Epithelial cell of esophagus (primary cell): Measurements from ENCODE around the gene TRAF2.

Experiments
- DNase-seq: peaks from one replicate; pipeline ENCODE4 v3.0.0; 2010; ENCODE audit warnings: low read depth
- H3K4me3 ChIP-seq: 2 replicates; pipeline ENCODE4 v1.5.1; 2011; ENCODE audit warnings: mild to moderate bottlenecking, low read length, control low read depth
- TF ChIP-seq, protein P1 (sequence below): IDR thresholded peaks from 2 replicates; pipeline ENCODE4 v1.5.1; 2011; ENCODE audit warnings: low read depth, mild to moderate bottlenecking, low read length, control low read depth, inconsistent platforms; ENCODE audit not compliant: insufficient read depth; ENCODE audit errors: missing control alignments

The TRAF2 gene

DNA sequence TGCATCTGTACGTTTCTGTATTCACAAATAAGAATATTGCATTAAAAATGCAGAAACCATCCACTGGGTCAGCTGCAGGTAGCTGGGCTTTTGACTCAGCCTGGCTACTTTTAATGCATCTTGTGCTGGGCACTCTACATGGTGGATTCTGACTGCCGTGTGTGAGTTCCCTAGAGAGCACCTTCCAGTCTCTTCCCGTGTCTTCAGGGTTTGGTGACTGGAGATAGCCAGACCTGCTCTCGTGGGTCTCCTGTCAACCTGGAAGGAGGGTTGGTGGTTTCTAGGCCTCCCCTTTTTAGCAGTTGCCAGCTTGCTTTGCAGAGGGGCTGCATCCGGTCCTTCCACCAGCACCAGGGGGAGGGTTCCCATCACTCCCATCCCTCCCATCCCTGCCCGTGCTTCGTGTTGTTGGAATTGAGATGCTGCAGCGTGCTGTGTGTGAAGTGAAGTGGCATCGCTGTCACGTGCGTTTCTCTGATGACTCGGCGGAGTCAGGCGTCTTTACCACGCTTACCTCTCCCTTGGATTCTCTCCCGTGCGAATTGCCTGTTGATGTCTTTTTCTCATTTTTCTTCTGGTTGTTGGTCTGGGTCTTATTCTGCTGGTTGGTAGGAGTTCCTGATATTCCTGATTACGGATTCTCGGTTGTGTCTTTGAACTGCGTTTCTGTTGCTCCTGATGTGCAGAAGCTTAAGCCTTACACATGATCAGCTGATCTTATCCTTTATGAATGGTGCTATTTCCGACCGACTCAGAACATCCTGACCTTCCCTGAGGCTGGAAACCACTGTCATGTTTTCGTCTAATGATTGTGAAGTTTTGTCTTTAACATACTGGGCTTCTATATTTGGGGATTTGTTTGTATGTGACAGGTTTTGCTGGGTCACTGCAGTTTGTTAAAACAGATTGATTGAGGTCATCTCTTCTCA, 41.3 kb downstream of the TRAF2 start:
- no peak for DNase-seq
- TF ChIP-seq, protein P1, sequence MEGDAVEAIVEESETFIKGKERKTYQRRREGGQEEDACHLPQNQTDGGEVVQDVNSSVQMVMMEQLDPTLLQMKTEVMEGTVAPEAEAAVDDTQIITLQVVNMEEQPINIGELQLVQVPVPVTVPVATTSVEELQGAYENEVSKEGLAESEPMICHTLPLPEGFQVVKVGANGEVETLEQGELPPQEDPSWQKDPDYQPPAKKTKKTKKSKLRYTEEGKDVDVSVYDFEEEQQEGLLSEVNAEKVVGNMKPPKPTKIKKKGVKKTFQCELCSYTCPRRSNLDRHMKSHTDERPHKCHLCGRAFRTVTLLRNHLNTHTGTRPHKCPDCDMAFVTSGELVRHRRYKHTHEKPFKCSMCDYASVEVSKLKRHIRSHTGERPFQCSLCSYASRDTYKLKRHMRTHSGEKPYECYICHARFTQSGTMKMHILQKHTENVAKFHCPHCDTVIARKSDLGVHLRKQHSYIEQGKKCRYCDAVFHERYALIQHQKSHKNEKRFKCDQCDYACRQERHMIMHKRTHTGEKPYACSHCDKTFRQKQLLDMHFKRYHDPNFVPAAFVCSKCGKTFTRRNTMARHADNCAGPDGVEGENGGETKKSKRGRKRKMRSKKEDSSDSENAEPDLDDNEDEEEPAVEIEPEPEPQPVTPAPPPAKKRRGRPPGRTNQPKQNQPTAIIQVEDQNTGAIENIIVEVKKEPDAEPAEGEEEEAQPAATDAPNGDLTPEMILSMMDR = no peak
- H3K4me3 ChIP-seq = no peak overlapping the region

DNA sequence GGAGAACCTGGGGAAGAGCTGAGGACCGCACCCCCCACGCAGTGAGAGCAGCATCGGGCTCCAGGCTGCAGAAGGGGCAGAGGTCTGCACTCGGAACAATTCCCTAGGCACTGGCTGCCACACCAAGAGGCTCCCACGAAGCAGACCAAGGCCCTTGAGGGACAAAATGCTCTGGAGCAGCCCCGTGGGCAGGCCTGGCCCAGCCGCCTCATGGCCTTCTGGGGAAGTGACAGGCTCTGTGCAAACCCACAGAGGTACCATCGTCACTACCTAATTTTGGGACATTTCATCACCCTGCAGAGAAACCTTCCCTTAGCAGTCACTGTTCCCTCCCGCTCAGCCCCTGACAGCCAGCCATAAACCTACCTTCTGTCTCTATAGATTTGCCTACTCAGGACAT, 42.3 kb downstream of the TRAF2 start:
- H3K4me3 ChIP-seq = no peak overlapping the region
- TF ChIP-seq, protein P1 = no peak
- no peak for DNase-seq

DNA sequence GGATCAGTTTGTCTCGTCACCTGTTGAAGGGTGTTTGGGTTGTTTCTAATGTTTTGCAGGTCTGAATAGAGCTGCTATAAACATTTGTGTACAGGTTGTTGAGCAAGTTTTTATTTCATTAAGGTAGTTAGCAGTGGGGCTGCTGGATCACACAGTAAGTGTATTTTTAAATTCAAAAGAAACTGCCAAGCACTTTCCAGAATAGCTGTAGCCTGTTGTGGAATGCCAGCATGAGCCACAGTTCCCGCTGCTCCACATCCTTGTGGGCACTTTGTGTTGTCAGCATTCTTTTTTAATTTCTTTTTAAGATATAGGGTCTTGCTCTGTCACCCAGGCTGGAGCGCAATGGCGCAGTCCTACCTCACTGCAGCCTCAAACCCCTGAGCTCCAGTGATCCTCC, 43.7 kb downstream of the TRAF2 start:
- no peak for DNase-seq
- no peak overlapping the region for H3K4me3 ChIP-seq
- TF ChIP-seq, protein P1 = no peak

DNA sequence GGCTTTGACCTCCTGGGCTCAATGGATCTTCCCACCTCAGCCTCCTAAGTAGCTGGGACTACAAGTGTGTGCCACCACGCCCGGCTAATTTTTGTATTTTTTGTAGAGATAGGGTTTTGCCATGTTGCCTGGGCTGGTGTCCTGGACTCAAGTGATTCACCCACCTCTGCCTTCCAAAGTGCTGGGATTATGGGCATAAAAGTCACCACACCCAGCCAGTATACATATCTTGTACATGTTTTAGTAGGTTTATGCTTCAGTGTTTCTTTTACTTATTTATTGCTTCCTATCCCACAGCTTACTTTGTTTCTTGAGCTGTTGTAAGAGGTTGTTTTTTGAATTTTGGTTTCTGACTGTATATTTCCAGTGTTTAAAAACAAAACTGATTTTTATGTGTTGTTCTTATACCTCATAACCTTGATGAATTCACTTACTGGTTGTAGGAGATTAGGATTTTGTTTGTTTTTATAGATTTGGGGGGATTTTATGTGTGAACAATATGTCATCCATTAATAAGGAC, 45.4 kb downstream of the TRAF2 start:
- no peak overlapping the region for H3K4me3 ChIP-seq
- TF ChIP-seq, protein P1 = no peak
- peak; percentile 43 for DNase-seq

GRCh38 chr9:136934277-136934676, 48.0 kb downstream of the TRAF2 start:
- TF ChIP-seq, protein P1 = no peak
- DNase-seq = no peak
- H3K4me3 ChIP-seq = no peak overlapping the region

DNA sequence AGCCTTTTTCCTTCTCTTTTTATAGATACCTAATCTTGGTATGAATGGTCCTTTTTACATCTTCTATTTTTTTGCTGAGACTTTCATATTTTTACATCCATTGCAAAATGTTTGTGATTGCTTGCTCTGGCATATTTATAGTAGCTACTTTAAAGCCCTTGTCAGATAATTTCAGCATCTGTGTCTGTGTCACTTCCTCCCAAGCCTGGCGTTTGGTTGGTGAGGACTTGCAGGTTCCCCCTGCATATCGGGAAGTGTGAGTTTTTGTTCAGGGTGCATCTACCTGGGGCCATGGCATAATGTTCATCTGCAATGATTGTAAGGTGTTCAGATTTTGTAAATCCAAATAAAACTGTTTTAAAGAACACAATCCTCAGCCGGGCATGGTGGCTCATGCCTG, 49.3 kb downstream of the TRAF2 start:
- TF ChIP-seq, protein P1 = no peak
- DNase-seq = no peak
- no peak overlapping the region for H3K4me3 ChIP-seq
